HCT116 (cell line): ENCODE measurements around the gene G6PC3. TPM values are rescaled to one million over a fixed set of nuclear protein-coding genes. Genes with fewer than 3 reads are reported as not detected.
A peak's percentile ranks its signal among the peaks of the same experiment; 100 is the strongest.

ENCODE experiments used
- ATAC-seq: fragments of 200-7000 bp; cut with Tn5 transposase; 2 replicates; pipeline ENCODE4 v1.9.1; 2020; ENCODE audit warnings: mild to moderate bottlenecking, moderate library complexity
- BruUV-seq: library from RNA; stranded (reverse); fragments of 400-500 nt; replicated peaks from 2 replicates; lab custom pipeline; 2021; lab: Mats Ljungman, UMichigan
- CTCF ChIA-PET: fragments of 300-600 bp; sonication (Branson Sonifier 250); formaldehyde crosslinking; loops from one replicate; lab custom pipeline; 2021; ENCODE audit warnings: antibody characterized with exemption; lab: Charles Lee
- POLR2A ChIA-PET: fragments of 300-600, 350-600 bp; sonication (Branson Sonifier 250); formaldehyde crosslinking; loops from one replicate; lab custom pipeline; 2021; ENCODE audit warnings: antibody characterized with exemption; lab: Charles Lee
- RAD21 ChIA-PET, 2 experiments: fragments of 300-600 bp; sonication (Branson Sonifier 250); formaldehyde crosslinking; loops; one replicate each; lab custom pipeline; 2023; ENCODE audit warnings: low total read pairs in 2 of 2; ENCODE audit not compliant: uncharacterized antibody in 2 of 2, unreplicated experiment in 2 of 2, low non-redundant PET in 1 of 2; lab: Charles Lee
- DNase-seq: peaks from one replicate; pipeline ENCODE4 v3.0.0-alpha.2; 2010; ENCODE audit warnings: low read depth, low spot score
- H2AFZ ChIP-seq: fragments of 200-600 bp; shearing (Covaris generic), sonication (generic); 2 replicates; pipeline ENCODE4 v1.6.1; 2017; ENCODE audit warnings: low read depth, mixed run types, mixed read lengths, antibody characterized with exemption, low read length; ENCODE audit not compliant: poor library complexity, severe bottlenecking
- H3K27ac ChIP-seq: 2 replicates; pipeline ENCODE4 v1.5.1; 2012; ENCODE audit warnings: low read depth, low read length
- H3K27me3 ChIP-seq: fragments of 200-600 bp; sonication (generic); 2 replicates; pipeline ENCODE4 v1.6.1; 2016; ENCODE audit warnings: mixed run types, low read length, mixed read lengths; ENCODE audit not compliant: insufficient read depth
- H3K36me3 ChIP-seq, 2 experiments: fragments of 200-500 bp in 1 of 2; fragments of 200-600 bp in 1 of 2; sonication (Bioruptor generic) in 1 of 2; sonication (generic) in 1 of 2; 2 replicates each; pipeline versions ENCODE4 v1.5.1 to v1.6.1; 2014 to 2016; ENCODE audit warnings: low read length in 2 of 2, inconsistent platforms in 1 of 2, mixed read lengths in 1 of 2, mixed run types in 1 of 2; ENCODE audit not compliant: insufficient read depth in 2 of 2, control insufficient read depth in 1 of 2
- H3K4me1 ChIP-seq, 2 experiments: fragments of 200-600 bp in 1 of 2; sonication (generic) in 1 of 2; 2 replicates each; pipeline versions ENCODE4 v1.5.1 to v1.6.1; 2012 to 2017; ENCODE audit warnings: low read length in 2 of 2, inconsistent platforms in 1 of 2, mild to moderate bottlenecking in 1 of 2, mixed read lengths in 1 of 2, mixed run types in 1 of 2, moderate library complexity in 1 of 2; ENCODE audit not compliant: insufficient read depth in 2 of 2, control insufficient read depth in 1 of 2
- H3K4me2 ChIP-seq: fragments of 200-600 bp; sonication (generic); 2 replicates; pipeline ENCODE4 v1.6.1; 2017; ENCODE audit warnings: mixed run types, low read length, mixed read lengths
- H3K4me3 ChIP-seq, 2 experiments: fragments of 200-600 bp in 1 of 2; sonication (generic) in 1 of 2; replicated peaks in 1 of 2; 2 replicates each; pipeline ENCODE4 v1.5.1; 2011 to 2016; ENCODE audit warnings: low read length in 2 of 2, control low read depth in 1 of 2, low read depth in 1 of 2, mild to moderate bottlenecking in 1 of 2, mixed read lengths in 1 of 2, mixed run types in 1 of 2
- H3K79me2 ChIP-seq: fragments of 200-600 bp; sonication (generic); 2 replicates; pipeline ENCODE4 v1.6.1; 2017; ENCODE audit warnings: mild to moderate bottlenecking, mixed run types, low read length, moderate library complexity, mixed read lengths; ENCODE audit not compliant: insufficient read depth
- H3K9ac ChIP-seq: fragments of 200-600 bp; sonication (generic); 2 replicates; pipeline ENCODE4 v1.6.1; 2016; ENCODE audit warnings: low read length, mixed read lengths
- H3K9me2 ChIP-seq: fragments of 200-600 bp; sonication (generic), shearing (Covaris generic); 2 replicates; pipeline ENCODE4 v1.6.1; 2017; ENCODE audit warnings: mixed run types, mild to moderate bottlenecking, moderate library complexity; ENCODE audit not compliant: insufficient read depth
- H3K9me3 ChIP-seq, 2 experiments: fragments of 200-500 bp in 1 of 2; fragments of 200-600 bp in 1 of 2; sonication (Bioruptor generic) in 1 of 2; sonication (generic) in 1 of 2; 2 replicates each; pipeline ENCODE4 v1.6.1; 2014 to 2017; ENCODE audit warnings: low read length in 2 of 2, mixed read lengths in 2 of 2, inconsistent platforms in 1 of 2, low read depth in 1 of 2, mild to moderate bottlenecking in 1 of 2, mixed run types in 1 of 2, moderate library complexity in 1 of 2; ENCODE audit not compliant: control insufficient read depth in 1 of 2, insufficient read depth in 1 of 2
- H4K20me1 ChIP-seq: fragments of 200-600 bp; sonication (generic), shearing (Covaris generic); 2 replicates; pipeline ENCODE4 v1.6.1; 2017; ENCODE audit warnings: mixed run types, mild to moderate bottlenecking, moderate library complexity; ENCODE audit not compliant: insufficient read depth
- ELF1 ChIP-seq: IDR thresholded peaks from 2 replicates; pipeline ENCODE4 v1.6.1; 2012; ENCODE audit warnings: low read depth, borderline replicate concordance
- JUND ChIP-seq: IDR thresholded peaks from 2 replicates; pipeline ENCODE4 v1.6.1; 2012
- SIN3A ChIP-seq: IDR thresholded peaks from 2 replicates; pipeline ENCODE4 v1.6.1; 2012; ENCODE audit warnings: low read depth
- SRF ChIP-seq: IDR thresholded peaks from 2 replicates; pipeline ENCODE4 v1.6.1; 2012; ENCODE audit warnings: low read depth
- ZFX ChIP-seq: fragments of 450-650 bp; IDR thresholded peaks from 2 replicates; pipeline ENCODE4 v1.6.1; 2017
- intact Hi-C: fragments of 100-400 bp; cut with micrococcal nuclease; formaldehyde crosslinking; loops from 2 replicates; pipeline ENCODE4 v1.10.0; 2022
- total RNA-seq: library from RNA; stranded (reverse); gene quantifications from one replicate; pipeline ENCODE4 v1.2.1, GENCODE V29; 2021; ENCODE audit not compliant: unreplicated experiment

The G6PC3 gene
- total RNA-seq, 1 experiment from 2014 or later, result 50.6 TPM

DNA sequence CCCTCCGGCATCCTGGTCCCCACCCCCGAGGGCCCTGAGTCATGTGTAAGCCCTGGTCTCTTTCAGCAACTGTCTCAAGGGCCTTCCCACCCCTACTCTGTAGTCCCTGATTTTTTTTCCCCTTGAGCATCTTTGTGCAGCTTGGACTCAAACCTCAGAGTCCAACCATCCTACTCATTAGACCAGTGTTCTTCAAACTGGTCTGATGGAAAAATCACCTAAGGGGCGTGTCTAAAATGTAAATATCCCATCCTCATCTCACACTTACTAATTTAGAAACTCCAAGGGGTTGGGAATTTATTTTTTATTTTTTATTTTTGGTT is 624 bp downstream of the G6PC3 start:
- Histone ChIP-seq H3K27ac (peak overlapping the region; percentile 88), H3K27me3 (no peaks in the 10 kb centered on the region), H3K4me3 (peak overlapping the region; percentile 76 to 81), H3K36me3 (peaks cover 5 to 10% of the 10 kb centered on the region in 2 experiments; a peak in 2 of 4 replicates), H3K9me2 (no peaks in the 10 kb centered on the region), H2AFZ (no peak overlapping the region), H3K4me2 (peak overlapping the region; percentile 96), H3K4me1 (peaks cover 18 to 39% of the 10 kb centered on the region in 2 experiments), H4K20me1 (no peaks in the 10 kb centered on the region), H3K9ac (peak overlapping the region; percentile 82), H3K9me3 (no peaks in the 10 kb centered on the region), H3K79me2 (peaks cover 27% of the 10 kb centered on the region)
- RAD21 ChIA-PET, result no interaction called here
- TSS peak; percentile 68 for BruUV-seq
- DNase-seq (no peak), ATAC-seq (no peak)
- POLR2A ChIA-PET, result interaction anchor here (0.8 to 1.0 kb wide), 2 partner anchors 12 to 140 kb away, joined by 3 read pairs; no protein-coding TSS in a partner anchor
- TF ChIP-seq ELF1 (no peak), ZFX (peak; percentile 66; the same call in 1 of the 2 replicates)
- intact Hi-C loops, result no loop called here
- CTCF ChIA-PET, result interaction anchor here (1.4 kb wide), 1 partner anchor 13 kb away, joined by 3 read pairs; no protein-coding TSS in a partner anchor

DNA sequence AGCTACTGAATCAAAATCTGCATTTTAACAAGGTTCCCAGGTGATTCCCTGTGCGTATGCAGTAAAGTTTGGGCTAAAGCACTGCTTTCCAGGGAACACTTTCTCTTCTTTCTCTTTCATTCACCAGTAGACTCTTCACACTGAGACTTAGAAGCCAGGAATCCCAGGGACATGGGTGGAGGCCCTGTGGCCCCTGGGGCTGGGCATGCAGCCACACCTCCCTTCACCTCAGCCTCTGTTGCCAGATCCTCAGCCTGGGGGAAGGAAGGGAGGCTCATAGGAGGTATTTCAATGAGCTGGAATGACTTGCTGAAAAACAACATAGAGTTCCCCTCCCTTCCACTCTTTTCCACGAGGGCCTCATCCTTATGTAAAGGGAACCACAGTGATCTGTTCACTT is 1.2 kb downstream of the G6PC3 start:
- ATAC-seq (no peak), DNase-seq (no peak)
- TF ChIP-seq SRF (no peak), SIN3A (no peak), JUND (no peak)
- RAD21 ChIA-PET, result no interaction called here
- Histone ChIP-seq H2AFZ (no peak overlapping the region), H3K4me1 (peaks cover 17 to 36% of the 10 kb centered on the region in 2 experiments), H3K9me3 (no peaks in the 10 kb centered on the region), H3K27me3 (no peaks in the 10 kb centered on the region), H3K27ac (peak overlapping the region; percentile 88), H3K36me3 (peaks cover 5 to 10% of the 10 kb centered on the region in 2 experiments; a peak in 2 of 4 replicates), H3K9me2 (no peaks in the 10 kb centered on the region), H3K9ac (peak overlapping the region; percentile 82), H3K4me2 (peak overlapping the region; percentile 96), H4K20me1 (no peaks in the 10 kb centered on the region), H3K79me2 (peaks cover 22% of the 10 kb centered on the region), H3K4me3 (peak overlapping the region; percentile 76 to 81)
- intact Hi-C loops, result no loop called here
- POLR2A ChIA-PET, result interaction anchor here (0.8 kb wide), 1 partner anchor 12 kb away, joined by 3 read pairs; no protein-coding TSS in a partner anchor
- CTCF ChIA-PET, result no interaction called here
- BruUV-seq, result no TSS peak
